ENCODE measurements around the gene CDKL4.

DNA sequence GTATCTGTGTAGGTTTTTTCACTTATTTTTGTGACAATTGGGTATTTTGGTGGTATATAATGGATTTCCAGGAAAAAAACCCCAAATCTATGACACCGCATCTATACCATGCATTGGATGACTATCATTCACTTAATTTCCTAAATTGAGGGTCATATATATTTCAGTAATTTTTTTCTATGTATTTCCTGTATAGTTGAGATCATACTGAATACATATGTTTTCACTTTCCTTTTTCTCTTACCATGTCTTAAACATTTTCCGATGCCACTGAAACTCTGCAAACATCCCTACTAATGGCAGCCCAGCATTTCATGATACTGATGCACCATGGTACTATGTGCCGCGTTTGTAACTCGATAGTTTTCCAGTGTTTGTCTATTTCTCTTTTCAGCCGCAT lies 40.4 kb downstream of the CDKL4 start:
- TF ChIP-seq KDM5A (IDR thresholded peaks at IDR 0.05) (no peak), POLR2A (IDR thresholded peaks at IDR 0.05; ENCODE audit: low read length) (no peak), JUNB (IDR thresholded peaks at IDR 0.05) (no peak)
- TF ChIP-seq, protein P1, sequence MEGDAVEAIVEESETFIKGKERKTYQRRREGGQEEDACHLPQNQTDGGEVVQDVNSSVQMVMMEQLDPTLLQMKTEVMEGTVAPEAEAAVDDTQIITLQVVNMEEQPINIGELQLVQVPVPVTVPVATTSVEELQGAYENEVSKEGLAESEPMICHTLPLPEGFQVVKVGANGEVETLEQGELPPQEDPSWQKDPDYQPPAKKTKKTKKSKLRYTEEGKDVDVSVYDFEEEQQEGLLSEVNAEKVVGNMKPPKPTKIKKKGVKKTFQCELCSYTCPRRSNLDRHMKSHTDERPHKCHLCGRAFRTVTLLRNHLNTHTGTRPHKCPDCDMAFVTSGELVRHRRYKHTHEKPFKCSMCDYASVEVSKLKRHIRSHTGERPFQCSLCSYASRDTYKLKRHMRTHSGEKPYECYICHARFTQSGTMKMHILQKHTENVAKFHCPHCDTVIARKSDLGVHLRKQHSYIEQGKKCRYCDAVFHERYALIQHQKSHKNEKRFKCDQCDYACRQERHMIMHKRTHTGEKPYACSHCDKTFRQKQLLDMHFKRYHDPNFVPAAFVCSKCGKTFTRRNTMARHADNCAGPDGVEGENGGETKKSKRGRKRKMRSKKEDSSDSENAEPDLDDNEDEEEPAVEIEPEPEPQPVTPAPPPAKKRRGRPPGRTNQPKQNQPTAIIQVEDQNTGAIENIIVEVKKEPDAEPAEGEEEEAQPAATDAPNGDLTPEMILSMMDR (IDR thresholded peaks at IDR 0.05), result no peak
- TF ChIP-seq, protein P2, sequence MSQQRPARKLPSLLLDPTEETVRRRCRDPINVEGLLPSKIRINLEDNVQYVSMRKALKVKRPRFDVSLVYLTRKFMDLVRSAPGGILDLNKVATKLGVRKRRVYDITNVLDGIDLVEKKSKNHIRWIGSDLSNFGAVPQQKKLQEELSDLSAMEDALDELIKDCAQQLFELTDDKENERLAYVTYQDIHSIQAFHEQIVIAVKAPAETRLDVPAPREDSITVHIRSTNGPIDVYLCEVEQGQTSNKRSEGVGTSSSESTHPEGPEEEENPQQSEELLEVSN (IDR thresholded peaks at IDR 0.05; ENCODE audit: borderline replicate concordance, low read depth), result no peak

All from A549 (cell line).